ENCODE data around the gene CARD14.

Gene CARD14

GRCh38 chr17:80163336-80163735 lies 6.5 kb upstream of the CARD14 start:
- peaks cover 12 to 15% of the 10 kb centered on the region in 2 donors for H3K27me3 Mint-ChIP-seq
- H3K36me3 Mint-ChIP-seq = no peaks in the 10 kb centered on the region
- DNase-seq (no peak), ATAC-seq (replicated peaks) (no peak)
- H3K4me3 Mint-ChIP-seq = no peak overlapping the region
- peaks cover 2 to 10% of the 10 kb centered on the region in 2 donors for H3K4me1 Mint-ChIP-seq
- no peak overlapping the region for H3K27ac Mint-ChIP-seq
- no peaks in the 10 kb centered on the region for H3K9me3 Mint-ChIP-seq

GRCh38 chr17:80164185-80164584 lies 5.6 kb upstream of the CARD14 start:
- Mint-ChIP-seq H3K4me1 (peaks cover 2 to 10% of the 10 kb centered on the region in 2 donors), H3K36me3 (no peaks in the 10 kb centered on the region), H3K27ac (no peak overlapping the region), H3K9me3 (peaks cover 0 to 3% of the 10 kb centered on the region in 2 donors), H3K27me3 (peaks cover 12 to 21% of the 10 kb centered on the region in 2 donors), H3K4me3 (no peak overlapping the region)
- DNase-seq (no peak), ATAC-seq (replicated peaks) (no peak)

GRCh38 chr17:80166446-80166845 lies 3.4 kb upstream of the CARD14 start:
- DNase-seq (no peak), ATAC-seq (replicated peaks) (no peak)
- Mint-ChIP-seq H3K27me3 (peaks cover 4 to 13% of the 10 kb centered on the region in 2 donors), H3K36me3 (no peaks in the 10 kb centered on the region), H3K9me3 (peaks cover 0 to 3% of the 10 kb centered on the region in 2 donors), H3K4me1 (no peaks in the 10 kb centered on the region), H3K4me3 (no peak overlapping the region), H3K27ac (no peak overlapping the region)

GRCh38 chr17:80168371-80168770 lies 1.5 kb upstream of the CARD14 start:
- H3K4me3 Mint-ChIP-seq = no peak overlapping the region
- ATAC-seq (replicated peaks) (no peak), DNase-seq (no peak)
- no peaks in the 10 kb centered on the region for H3K4me1 Mint-ChIP-seq
- H3K27ac Mint-ChIP-seq = no peak overlapping the region
- peaks cover 0 to 3% of the 10 kb centered on the region in 2 donors for H3K9me3 Mint-ChIP-seq
- no peaks in the 10 kb centered on the region for H3K36me3 Mint-ChIP-seq
- peaks cover 4 to 13% of the 10 kb centered on the region in 2 donors for H3K27me3 Mint-ChIP-seq

- Mint-ChIP-seq H3K27ac (no peak overlapping the region), H3K4me3 (no peak overlapping the region), H3K9me3 (peaks cover 0 to 3% of the 10 kb centered on the region in 2 donors), H3K4me1 (no peaks in the 10 kb centered on the region), H3K36me3 (no peaks in the 10 kb centered on the region), H3K27me3 (peaks cover 4 to 13% of the 10 kb centered on the region in 2 donors)
- no peak for DNase-seq
- no peak for ATAC-seq (replicated peaks)
Observed at GRCh38 chr17:80169107-80169506, 723 bp upstream of the CARD14 start.

GRCh38 chr17:80171681-80172080 lies 1.9 kb downstream of the CARD14 start:
- no peaks in the 10 kb centered on the region for H3K36me3 Mint-ChIP-seq
- peaks cover 0 to 3% of the 10 kb centered on the region in 2 donors for H3K9me3 Mint-ChIP-seq
- DNase-seq = no peak
- no peak overlapping the region for H3K4me3 Mint-ChIP-seq
- no peaks in the 10 kb centered on the region for H3K4me1 Mint-ChIP-seq
- peaks cover 8 to 13% of the 10 kb centered on the region in 2 donors for H3K27me3 Mint-ChIP-seq
- H3K27ac Mint-ChIP-seq = no peak overlapping the region
- no peak for ATAC-seq (replicated peaks)

- peaks cover 8 to 13% of the 10 kb centered on the region in 2 donors for H3K27me3 Mint-ChIP-seq
- DNase-seq (no peak), ATAC-seq (replicated peaks) (no peak)
- no peak overlapping the region for H3K4me3 Mint-ChIP-seq
- no peaks in the 10 kb centered on the region for H3K4me1 Mint-ChIP-seq
- H3K9me3 Mint-ChIP-seq = peaks cover 0 to 3% of the 10 kb centered on the region in 2 donors
- H3K36me3 Mint-ChIP-seq = no peaks in the 10 kb centered on the region
- no peak overlapping the region for H3K27ac Mint-ChIP-seq
Observed at GRCh38 chr17:80173126-80173525, 3.3 kb downstream of the CARD14 start.

- H3K27ac Mint-ChIP-seq = no peak overlapping the region
- ATAC-seq (replicated peaks) = no peak
- DNase-seq = no peak
- H3K4me3 Mint-ChIP-seq = no peak overlapping the region
- H3K27me3 Mint-ChIP-seq = peaks cover 8 to 10% of the 10 kb centered on the region in 2 donors
- H3K4me1 Mint-ChIP-seq = no peaks in the 10 kb centered on the region
- H3K36me3 Mint-ChIP-seq = no peaks in the 10 kb centered on the region
- peaks cover 0 to 2% of the 10 kb centered on the region in 2 donors for H3K9me3 Mint-ChIP-seq
Observed at GRCh38 chr17:80173916-80174315, 4.1 kb downstream of the CARD14 start.

- DNase-seq (no peak), ATAC-seq (replicated peaks) (no peak)
- Mint-ChIP-seq H3K27me3 (peaks cover 0 to 4% of the 10 kb centered on the region in 2 donors), H3K4me1 (no peaks in the 10 kb centered on the region), H3K36me3 (no peaks in the 10 kb centered on the region), H3K27ac (no peak overlapping the region), H3K4me3 (no peak overlapping the region), H3K9me3 (no peaks in the 10 kb centered on the region)
Observed at GRCh38 chr17:80176757-80177156, 6.9 kb downstream of the CARD14 start.

GRCh38 chr17:80177986-80178595 lies 8.3 kb downstream of the CARD14 start:
- DNase-seq (no peak), ATAC-seq (replicated peaks) (no peak)
- H3K27ac Mint-ChIP-seq = no peak overlapping the region
- no peaks in the 10 kb centered on the region for H3K36me3 Mint-ChIP-seq
- no peaks in the 10 kb centered on the region for H3K4me1 Mint-ChIP-seq
- no peaks in the 10 kb centered on the region for H3K9me3 Mint-ChIP-seq
- peaks cover 0 to 4% of the 10 kb centered on the region in 2 donors for H3K27me3 Mint-ChIP-seq
- no peak overlapping the region for H3K4me3 Mint-ChIP-seq

GRCh38 chr17:80180192-80180591 lies 10.4 kb downstream of the CARD14 start:
- ATAC-seq (replicated peaks) = no peak
- Mint-ChIP-seq H3K27me3 (peaks cover 0 to 4% of the 10 kb centered on the region in 2 donors), H3K4me1 (no peaks in the 10 kb centered on the region), H3K4me3 (no peak overlapping the region), H3K36me3 (no peaks in the 10 kb centered on the region), H3K27ac (no peak overlapping the region), H3K9me3 (no peaks in the 10 kb centered on the region)
- DNase-seq = no peak

- Mint-ChIP-seq H3K4me1 (no peaks in the 10 kb centered on the region), H3K27me3 (no peaks in the 10 kb centered on the region), H3K27ac (no peak overlapping the region), H3K9me3 (no peaks in the 10 kb centered on the region), H3K36me3 (no peaks in the 10 kb centered on the region), H3K4me3 (no peak overlapping the region)
- ATAC-seq (replicated peaks) (no peak), DNase-seq (no peak)
Observed at GRCh38 chr17:80181431-80181830, 11.6 kb downstream of the CARD14 start.

GRCh38 chr17:80182118-80182844 lies 12.5 kb downstream of the CARD14 start:
- ATAC-seq (replicated peaks) (no peak), DNase-seq (no peak)
- Mint-ChIP-seq H3K9me3 (no peaks in the 10 kb centered on the region), H3K27ac (no peak overlapping the region), H3K27me3 (no peaks in the 10 kb centered on the region), H3K4me3 (no peak overlapping the region), H3K4me1 (no peaks in the 10 kb centered on the region), H3K36me3 (no peaks in the 10 kb centered on the region)

GRCh38 chr17:80182845-80183223 lies 13.0 kb downstream of the CARD14 start:
- H3K27ac Mint-ChIP-seq = no peak overlapping the region
- ATAC-seq (replicated peaks) = no peak
- no peak overlapping the region for H3K4me3 Mint-ChIP-seq
- no peaks in the 10 kb centered on the region for H3K9me3 Mint-ChIP-seq
- no peak for DNase-seq
- H3K36me3 Mint-ChIP-seq = no peaks in the 10 kb centered on the region
- no peaks in the 10 kb centered on the region for H3K27me3 Mint-ChIP-seq
- no peaks in the 10 kb centered on the region for H3K4me1 Mint-ChIP-seq

Measured in stimulated activated naive B cell treated with anti-CD40 and anti-IgM and Interleukin-4, amounts not matched to agents 10 μg/mL and 1 μg/mL and 100 μg/mL, for 72 hours (primary cell).